ENCODE data around the gene MANBA. TPM values are rescaled to one million over a fixed set of nuclear protein-coding genes. Genes with fewer than 3 reads are reported as not detected.
"Not testable (repeated sequence)": the region's sequence is repeated elsewhere in the genome, so short reads cannot be mapped to it uniquely, and the experiment has no call there.

The MANBA gene
- total RNA-seq, 1 experiment from 2014 or later = 91.6 TPM

GRCh38 chr4:102713774-102714173, 47.0 kb downstream of the MANBA start:
- not testable (repeated sequence) for H3K36me3 ChIP-seq (ENCODE audit: insufficient read depth, low read length); H3K27ac ChIP-seq (ENCODE audit: low read length); H4K20me1 ChIP-seq (ENCODE audit: insufficient read depth, low read depth, low read length); H3K9me2 ChIP-seq (replicated peaks; ENCODE audit: insufficient read depth, low read length); H3K4me2 ChIP-seq (ENCODE audit: low read depth, low read length, poor library complexity, severe bottlenecking); H3K4me1 ChIP-seq (ENCODE audit: low read length); H2AFZ ChIP-seq (ENCODE audit: low read length); H3K27me3 ChIP-seq (ENCODE audit: low read length); DNase-seq; H3K9ac ChIP-seq (ENCODE audit: low read length); H3K4me3 ChIP-seq (ENCODE audit: low read length); H3K9me3 ChIP-seq (ENCODE audit: low read length)
- H3K79me2 ChIP-seq (ENCODE audit: low read length) = peaks cover 26% of the 10 kb centered on the region

- DNase-seq = no peak
- Histone ChIP-seq H3K27ac (ENCODE audit: low read length) (no peak overlapping the region), H3K27me3 (ENCODE audit: low read length) (no peaks in the 10 kb centered on the region), H3K36me3 (ENCODE audit: insufficient read depth, low read length) (no peaks in the 10 kb centered on the region), H2AFZ (ENCODE audit: low read length) (no peak overlapping the region), H3K9me2 (replicated peaks; ENCODE audit: insufficient read depth, low read length) (no peaks in the 10 kb centered on the region), H3K9ac (ENCODE audit: low read length) (no peak overlapping the region), H3K4me2 (ENCODE audit: low read depth, low read length, poor library complexity, severe bottlenecking) (no peak overlapping the region), H3K79me2 (ENCODE audit: low read length) (peaks cover 31% of the 10 kb centered on the region), H3K4me3 (ENCODE audit: low read length) (no peak overlapping the region), H4K20me1 (ENCODE audit: insufficient read depth, low read depth, low read length) (no peaks in the 10 kb centered on the region), H3K9me3 (ENCODE audit: low read length) (no peaks in the 10 kb centered on the region), H3K4me1 (ENCODE audit: low read length) (no peaks in the 10 kb centered on the region)
Measured at GRCh38 chr4:102713096-102713495, 47.7 kb downstream of the MANBA start.

DNA sequence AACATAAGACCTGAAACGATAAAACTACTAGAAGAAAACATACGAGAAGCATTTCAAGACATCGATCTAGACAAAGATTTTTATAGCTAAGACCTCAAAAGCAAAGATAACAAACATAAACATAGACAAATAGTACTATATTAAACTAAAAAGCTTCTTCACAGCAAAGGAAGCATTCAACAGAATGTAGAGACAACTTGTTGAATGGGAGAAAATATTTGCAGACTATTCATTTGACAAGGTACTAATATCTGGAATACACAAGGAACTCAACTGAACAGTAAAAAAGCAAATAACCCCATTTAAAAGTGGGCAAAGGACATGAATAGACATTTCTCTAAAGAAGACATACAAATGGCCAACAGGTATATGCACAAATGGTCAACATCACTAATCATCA, 49.8 kb downstream of the MANBA start:
- Histone ChIP-seq H2AFZ (ENCODE audit: low read length) (no peak overlapping the region), H3K27me3 (ENCODE audit: low read length) (no peaks in the 10 kb centered on the region), H4K20me1 (ENCODE audit: insufficient read depth, low read depth, low read length) (no peaks in the 10 kb centered on the region), H3K9me3 (ENCODE audit: low read length) (no peaks in the 10 kb centered on the region), H3K79me2 (ENCODE audit: low read length) (peaks cover 47% of the 10 kb centered on the region), H3K4me3 (ENCODE audit: low read length) (no peak overlapping the region), H3K36me3 (ENCODE audit: insufficient read depth, low read length) (peaks cover 10% of the 10 kb centered on the region; the same call in 1 of the 2 replicates), H3K27ac (ENCODE audit: low read length) (no peak overlapping the region), H3K4me2 (ENCODE audit: low read depth, low read length, poor library complexity, severe bottlenecking) (no peak overlapping the region), H3K9me2 (replicated peaks; ENCODE audit: insufficient read depth, low read length) (no peaks in the 10 kb centered on the region), H3K4me1 (ENCODE audit: low read length) (no peaks in the 10 kb centered on the region), H3K9ac (ENCODE audit: low read length) (no peak overlapping the region)
- no peak for DNase-seq

DNA sequence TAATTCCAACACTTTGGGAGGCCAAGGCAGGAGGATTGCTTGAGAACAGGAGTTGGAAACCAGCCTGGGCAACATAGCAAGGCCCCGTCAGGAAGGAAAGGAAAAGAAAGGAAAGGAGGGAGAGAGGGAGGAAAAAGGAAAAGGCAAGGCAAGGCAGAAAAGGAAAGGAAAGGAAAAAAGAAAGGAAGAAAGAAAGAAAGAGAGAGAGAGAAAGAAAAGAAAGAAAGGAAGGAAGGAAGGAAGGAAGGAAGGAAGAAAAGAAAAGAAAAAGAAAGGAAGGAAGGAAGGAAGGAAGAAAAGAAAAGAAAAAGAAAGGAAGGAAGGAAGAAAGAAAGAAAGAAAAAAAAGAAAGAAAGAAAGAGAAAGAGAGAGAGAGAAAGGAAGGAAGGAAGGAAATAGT, 51.7 kb downstream of the MANBA start:
- not testable (repeated sequence) for H3K9ac ChIP-seq (ENCODE audit: low read length); H3K9me3 ChIP-seq (ENCODE audit: low read length); H3K4me2 ChIP-seq (ENCODE audit: low read depth, low read length, poor library complexity, severe bottlenecking); H3K27ac ChIP-seq (ENCODE audit: low read length); H3K27me3 ChIP-seq (ENCODE audit: low read length); H3K9me2 ChIP-seq (replicated peaks; ENCODE audit: insufficient read depth, low read length); H3K4me3 ChIP-seq (ENCODE audit: low read length); H3K4me1 ChIP-seq (ENCODE audit: low read length); H2AFZ ChIP-seq (ENCODE audit: low read length); H4K20me1 ChIP-seq (ENCODE audit: insufficient read depth, low read depth, low read length); DNase-seq
- Histone ChIP-seq H3K79me2 (ENCODE audit: low read length) (peaks cover 60% of the 10 kb centered on the region), H3K36me3 (ENCODE audit: insufficient read depth, low read length) (peaks cover 12% of the 10 kb centered on the region; the same call in 1 of the 2 replicates)

- Histone ChIP-seq H3K4me2 (ENCODE audit: low read depth, low read length, poor library complexity, severe bottlenecking) (no peak overlapping the region), H3K4me1 (ENCODE audit: low read length) (no peaks in the 10 kb centered on the region), H4K20me1 (ENCODE audit: insufficient read depth, low read depth, low read length) (no peaks in the 10 kb centered on the region), H3K9me3 (ENCODE audit: low read length) (no peaks in the 10 kb centered on the region), H3K9me2 (replicated peaks; ENCODE audit: insufficient read depth, low read length) (no peaks in the 10 kb centered on the region), H3K9ac (ENCODE audit: low read length) (no peak overlapping the region), H3K36me3 (ENCODE audit: insufficient read depth, low read length) (peaks cover 12% of the 10 kb centered on the region; the same call in 1 of the 2 replicates), H2AFZ (ENCODE audit: low read length) (no peak overlapping the region), H3K27me3 (ENCODE audit: low read length) (no peaks in the 10 kb centered on the region), H3K4me3 (ENCODE audit: low read length) (no peak overlapping the region), H3K27ac (ENCODE audit: low read length) (no peak overlapping the region), H3K79me2 (ENCODE audit: low read length) (peaks cover 62% of the 10 kb centered on the region)
- no peak for DNase-seq
Measured at GRCh38 chr4:102707150-102707549, 53.6 kb downstream of the MANBA start.

- H3K9ac ChIP-seq (ENCODE audit: low read length) = no peak overlapping the region
- no peaks in the 10 kb centered on the region for H3K4me1 ChIP-seq (ENCODE audit: low read length)
- H3K79me2 ChIP-seq (ENCODE audit: low read length) = peaks cover 54% of the 10 kb centered on the region
Measured at GRCh38 chr4:102705391-102705935, 55.3 kb downstream of the MANBA start.

DNA sequence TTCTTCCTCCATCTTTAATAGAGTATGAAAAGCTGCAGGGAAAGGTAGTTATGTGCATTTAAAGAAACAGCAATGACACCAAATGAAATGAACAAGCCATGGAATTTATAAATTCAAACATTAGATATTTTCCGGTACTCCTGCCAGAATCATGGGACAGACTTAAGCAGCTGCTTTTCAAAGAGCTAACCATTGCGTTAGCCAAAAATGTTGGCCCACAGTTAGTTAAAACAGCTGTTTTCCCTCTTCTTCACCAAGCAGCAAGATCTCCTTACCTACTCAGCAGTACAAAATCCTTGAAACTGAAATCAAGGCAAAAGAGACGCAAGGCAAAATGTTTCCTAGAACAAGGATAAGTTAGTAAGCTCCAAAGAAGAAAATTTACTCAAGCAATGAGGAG, 64.0 kb downstream of the MANBA start:
- H3K4me2 ChIP-seq (ENCODE audit: low read depth, low read length, poor library complexity, severe bottlenecking) = no peak overlapping the region
- H3K9me3 ChIP-seq (ENCODE audit: low read length) = no peaks in the 10 kb centered on the region
- DNase-seq = no peak
- H3K9me2 ChIP-seq (replicated peaks; ENCODE audit: insufficient read depth, low read length) = no peaks in the 10 kb centered on the region
- H3K27ac ChIP-seq (ENCODE audit: low read length) = no peak overlapping the region
- H3K27me3 ChIP-seq (ENCODE audit: low read length) = no peaks in the 10 kb centered on the region
- no peak overlapping the region for H2AFZ ChIP-seq (ENCODE audit: low read length)
- H4K20me1 ChIP-seq (ENCODE audit: insufficient read depth, low read depth, low read length) = no peaks in the 10 kb centered on the region
- peaks cover 11% of the 10 kb centered on the region; the same call in 1 of the 2 replicates for H3K36me3 ChIP-seq (ENCODE audit: insufficient read depth, low read length)
- no peaks in the 10 kb centered on the region for H3K79me2 ChIP-seq (ENCODE audit: low read length)
- H3K4me1 ChIP-seq (ENCODE audit: low read length) = no peaks in the 10 kb centered on the region
- H3K4me3 ChIP-seq (ENCODE audit: low read length) = no peak overlapping the region
- H3K9ac ChIP-seq (ENCODE audit: low read length) = no peak overlapping the region

More at GRCh38 chr4:102705391-102705935, 55.3 kb downstream of the MANBA start:
- H2AFZ ChIP-seq (ENCODE audit: low read length) = no peak overlapping the region
- H3K9me3 ChIP-seq (ENCODE audit: low read length) = no peaks in the 10 kb centered on the region
- no peaks in the 10 kb centered on the region for H3K9me2 ChIP-seq (replicated peaks; ENCODE audit: insufficient read depth, low read length)
- no peak overlapping the region for H3K4me3 ChIP-seq (ENCODE audit: low read length)
- no peak overlapping the region for H3K4me2 ChIP-seq (ENCODE audit: low read depth, low read length, poor library complexity, severe bottlenecking)
- H3K27ac ChIP-seq (ENCODE audit: low read length) = no peak overlapping the region
- H3K27me3 ChIP-seq (ENCODE audit: low read length) = no peaks in the 10 kb centered on the region
- H3K36me3 ChIP-seq (ENCODE audit: insufficient read depth, low read length) = peaks cover 12% of the 10 kb centered on the region; the same call in 1 of the 2 replicates
- H4K20me1 ChIP-seq (ENCODE audit: insufficient read depth, low read depth, low read length) = no peaks in the 10 kb centered on the region
- DNase-seq = no peak

GRCh38 chr4:102694791-102695190, 66.0 kb downstream of the MANBA start:
- Histone ChIP-seq H3K9me2 (replicated peaks; ENCODE audit: insufficient read depth, low read length) (no peaks in the 10 kb centered on the region), H3K36me3 (ENCODE audit: insufficient read depth, low read length) (peaks cover 19% of the 10 kb centered on the region; the same call in 1 of the 2 replicates), H3K27me3 (ENCODE audit: low read length) (no peaks in the 10 kb centered on the region), H2AFZ (ENCODE audit: low read length) (no peak overlapping the region), H3K27ac (ENCODE audit: low read length) (no peak overlapping the region), H3K4me2 (ENCODE audit: low read depth, low read length, poor library complexity, severe bottlenecking) (no peak overlapping the region), H3K9ac (ENCODE audit: low read length) (no peak overlapping the region), H3K9me3 (ENCODE audit: low read length) (no peaks in the 10 kb centered on the region), H3K4me1 (ENCODE audit: low read length) (no peaks in the 10 kb centered on the region), H3K4me3 (ENCODE audit: low read length) (no peak overlapping the region), H4K20me1 (ENCODE audit: insufficient read depth, low read depth, low read length) (no peaks in the 10 kb centered on the region), H3K79me2 (ENCODE audit: low read length) (no peaks in the 10 kb centered on the region)
- DNase-seq = no peak
